Renal cortical epithelial cell (primary cell): ENCODE data around the gene POU4F2. TPM values are rescaled to one million over a fixed set of nuclear protein-coding genes. Genes with fewer than 3 reads are reported as not detected.
"Not testable (repeated sequence)": the region's sequence is repeated elsewhere in the genome, so short reads cannot be mapped to it uniquely, and the experiment has no call there.

Experiments used
- DNase-seq: peaks from one replicate; pipeline ENCODE4 v3.0.0-alpha.2; 2011; ENCODE audit warnings: low read depth
- total RNA-seq: library from RNA; depleted of rRNA; stranded (reverse); fragments of >200 nt; gene quantifications from 2 replicates; pipeline ENCODE4 v1.2.3, GENCODE V29; 2014

POU4F2 gene
- total RNA-seq, 1 donor from 2014 or later = not detected

GRCh38 chr4:146654687-146655520, 16.2 kb downstream of the POU4F2 start:
- no peak for DNase-seq

GRCh38 chr4:146655521-146655856, 16.8 kb downstream of the POU4F2 start:
- no peak for DNase-seq

- DNase-seq = no peak
Measured at GRCh38 chr4:146661367-146661766, 22.7 kb downstream of the POU4F2 start.

GRCh38 chr4:146663968-146664311, 25.2 kb downstream of the POU4F2 start:
- DNase-seq = not testable (repeated sequence)

GRCh38 chr4:146674829-146675570, 36.3 kb downstream of the POU4F2 start:
- DNase-seq = no peak

Other genes starting within 250 kb of the POU4F2 start
- gene SLC10A7, start 117.0 kb upstream of the POU4F2 start, total RNA-seq = 7.3 and 8.7 TPM in 2 replicates